ENCODE measurements around the gene DLG2.
"Not testable (repeated sequence)": the region's sequence is repeated elsewhere in the genome, so short reads cannot be mapped to it uniquely, and the experiment has no call there.

DLG2 gene

DNA sequence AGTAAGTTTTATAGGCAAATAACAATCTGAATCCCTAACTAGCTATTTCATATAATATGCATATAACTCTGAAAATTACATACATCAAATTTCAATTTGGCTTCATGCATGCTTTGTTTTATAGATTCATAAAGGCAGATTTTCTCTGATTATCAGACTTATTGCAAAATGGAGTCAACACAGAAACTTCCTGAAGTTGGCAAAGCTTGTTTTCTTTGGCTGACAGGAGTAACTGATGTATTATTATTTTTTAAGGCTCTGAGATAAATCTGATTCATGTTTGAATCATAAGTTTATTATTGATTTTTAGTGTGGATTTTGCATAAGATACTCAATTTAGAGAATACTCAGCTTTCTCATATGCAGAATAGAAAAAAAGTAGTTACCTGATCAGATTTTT, 1984.6 kb downstream of the DLG2 start:
- DNase-seq (ENCODE audit: low read depth in 2 of 2): no peak

DNA sequence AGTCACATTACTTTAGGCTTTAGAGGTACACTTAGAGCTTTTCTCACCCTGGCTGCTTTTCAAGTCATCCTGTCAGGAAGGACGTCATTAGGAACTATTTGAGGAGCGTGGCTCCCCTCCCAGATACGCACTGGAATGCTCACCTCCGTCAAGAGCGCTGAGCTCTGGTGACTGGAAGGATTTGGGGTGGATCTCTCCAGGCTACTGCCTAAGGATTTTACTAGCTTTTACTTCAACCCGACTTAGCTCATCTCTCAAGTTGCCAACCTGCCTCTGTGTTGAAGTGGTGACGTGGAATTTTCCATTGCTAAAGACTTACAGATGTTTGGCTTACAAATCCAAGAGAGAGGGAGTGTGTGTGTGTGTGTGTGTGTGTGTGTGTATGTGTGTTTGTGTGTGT, 1985.6 kb downstream of the DLG2 start:
- no peak for DNase-seq (ENCODE audit: low read depth in 2 of 2)

DNA sequence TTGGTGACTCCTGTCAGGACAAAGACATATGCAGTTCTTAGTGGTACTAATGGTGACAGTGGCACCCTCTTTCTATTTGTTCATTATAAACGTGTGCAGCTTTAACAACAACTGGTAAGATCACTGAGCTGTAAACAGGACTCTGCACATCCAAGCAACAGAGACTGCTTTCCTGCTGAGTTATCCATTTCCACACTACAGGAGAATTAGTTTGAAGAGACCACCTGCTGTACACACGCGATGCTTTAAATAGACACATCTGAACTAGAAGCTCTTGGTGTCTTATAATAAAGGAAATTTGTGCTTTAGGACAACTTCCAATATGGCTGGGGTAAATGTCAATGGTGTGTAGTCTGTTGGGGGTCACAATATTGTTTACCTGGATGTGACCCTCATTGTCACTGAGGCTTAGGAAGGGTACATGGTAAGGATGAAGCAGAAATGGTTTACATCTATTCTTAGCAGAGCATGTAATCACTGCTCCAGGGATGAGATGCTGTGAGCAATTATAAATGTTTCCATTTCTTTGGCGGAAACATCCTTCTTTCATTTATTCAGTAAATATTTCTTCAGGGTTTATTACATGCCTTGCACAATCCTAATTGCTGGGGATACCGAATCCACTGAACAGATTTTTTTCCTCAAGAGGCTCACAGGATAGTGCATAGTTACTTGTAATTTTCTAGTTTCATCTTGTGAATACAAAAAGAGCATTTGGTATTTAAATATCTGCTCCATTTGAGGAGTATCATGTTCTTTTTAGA, 1987.0 kb downstream of the DLG2 start:
- no peak for DNase-seq (ENCODE audit: low read depth in 2 of 2)

DNA sequence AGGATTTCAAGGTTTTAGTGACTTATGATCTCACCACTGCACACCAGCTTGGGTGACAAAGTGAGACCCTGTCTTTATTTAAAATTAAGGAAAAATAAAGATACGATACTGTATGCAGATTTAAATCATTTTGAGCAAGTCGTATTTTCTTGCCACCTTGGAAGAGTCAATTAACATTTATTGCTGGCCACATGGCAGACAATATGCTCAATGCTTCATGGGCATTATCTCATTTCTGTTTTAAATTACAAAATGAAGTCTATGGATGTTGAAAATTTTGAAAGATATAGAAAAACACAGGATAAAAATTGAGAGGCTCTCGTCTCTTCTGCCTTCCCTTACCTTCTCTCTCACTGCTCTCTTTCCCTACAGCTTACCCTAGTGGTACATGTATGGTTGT, 1992.0 kb downstream of the DLG2 start:
- DNase-seq (ENCODE audit: low read depth in 2 of 2): no peak

DNA sequence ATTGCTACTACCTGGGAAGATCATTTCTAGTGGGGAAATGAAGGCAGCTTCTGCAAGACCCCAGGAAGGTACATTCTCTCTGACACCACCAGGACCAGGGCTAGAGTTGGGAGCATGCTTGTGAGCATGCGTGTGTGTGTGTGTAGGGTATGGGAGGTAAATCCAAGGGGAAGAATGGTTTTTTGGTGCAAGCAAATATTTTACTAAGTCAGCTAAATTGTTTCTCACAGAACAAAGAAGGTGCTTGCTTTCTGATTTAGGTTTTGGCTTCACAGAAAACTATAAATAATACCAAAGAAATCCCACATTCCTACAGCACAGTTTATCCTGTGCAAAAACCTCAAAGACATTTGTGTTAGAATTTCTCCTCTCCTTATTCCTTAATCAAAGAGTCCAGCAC, 1996.9 kb downstream of the DLG2 start:
- no peak for DNase-seq (ENCODE audit: low read depth in 2 of 2)

DNA sequence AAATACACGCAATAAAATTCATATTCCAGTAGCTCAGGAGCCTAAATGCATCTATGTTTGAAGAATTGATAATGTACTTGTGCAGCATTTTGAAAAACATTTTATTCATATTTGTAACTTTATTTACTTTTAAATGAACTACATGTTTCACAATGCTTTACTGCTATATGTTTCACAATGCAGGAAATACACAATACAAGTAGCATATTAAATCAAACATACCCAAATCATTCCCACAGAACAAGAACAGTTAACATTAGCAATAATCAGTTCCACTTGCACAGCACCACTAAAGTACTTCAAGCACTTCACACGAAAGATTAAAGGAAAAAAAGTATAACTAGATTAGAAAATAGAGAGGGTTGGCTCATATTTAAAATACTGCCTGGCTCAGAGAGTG, 1997.4 kb downstream of the DLG2 start:
- DNase-seq (ENCODE audit: low read depth in 2 of 2): no peak

DNA sequence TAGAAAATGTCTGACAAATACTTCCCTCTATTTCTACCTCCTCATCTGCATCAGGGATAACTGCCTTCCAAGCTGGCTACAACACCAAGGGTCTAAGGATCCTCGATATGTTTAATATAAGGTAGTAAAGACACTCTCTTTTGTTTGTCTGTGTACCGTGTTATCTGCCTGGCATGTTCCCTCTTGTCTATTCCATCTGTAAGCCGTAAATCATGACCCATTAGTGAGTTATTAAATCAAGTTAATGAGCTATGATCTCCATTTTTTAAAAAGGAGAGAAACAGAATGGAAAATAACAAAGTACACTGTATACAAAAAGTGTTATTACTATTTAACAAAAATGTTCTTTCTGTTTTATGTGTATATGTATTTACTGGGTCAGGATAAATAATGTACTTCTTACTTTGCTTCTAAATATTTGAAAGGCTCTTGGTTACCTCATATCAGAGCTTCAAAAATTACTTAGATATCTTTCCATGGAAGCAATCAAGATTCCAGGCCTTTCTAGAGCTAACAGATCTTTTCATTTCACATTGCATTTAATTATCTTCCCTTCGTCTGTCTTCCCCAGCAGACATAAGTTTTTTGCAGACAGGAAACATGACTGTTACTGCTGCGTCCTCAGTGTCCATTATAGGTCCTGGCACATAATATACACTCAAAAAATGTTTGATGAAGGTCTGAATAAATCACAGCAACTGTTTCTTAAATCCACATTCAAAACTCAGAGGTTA, 1998.4 kb downstream of the DLG2 start:
- DNase-seq (ENCODE audit: low read depth in 2 of 2): no peak

DNA sequence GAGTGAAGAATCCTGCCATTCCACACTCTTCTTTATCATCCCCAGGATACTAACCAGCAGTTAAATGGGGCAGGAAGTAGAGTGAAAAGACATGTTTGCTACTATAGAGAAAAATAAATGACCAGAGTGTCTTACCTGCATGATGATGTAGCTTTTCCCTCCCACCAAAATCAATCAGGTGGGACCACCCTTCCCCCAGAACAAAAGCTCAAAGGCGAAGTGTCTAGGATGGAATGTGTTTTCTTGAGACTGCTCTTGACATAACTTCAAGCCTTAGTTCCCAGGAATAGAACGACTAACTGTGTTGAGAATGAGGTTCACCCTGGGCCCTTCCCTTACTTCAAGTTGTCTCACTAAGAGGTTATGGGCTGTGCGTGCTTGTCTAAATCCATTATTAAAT, 2001.8 kb downstream of the DLG2 start:
- no peak for DNase-seq (ENCODE audit: low read depth in 2 of 2)

DNA sequence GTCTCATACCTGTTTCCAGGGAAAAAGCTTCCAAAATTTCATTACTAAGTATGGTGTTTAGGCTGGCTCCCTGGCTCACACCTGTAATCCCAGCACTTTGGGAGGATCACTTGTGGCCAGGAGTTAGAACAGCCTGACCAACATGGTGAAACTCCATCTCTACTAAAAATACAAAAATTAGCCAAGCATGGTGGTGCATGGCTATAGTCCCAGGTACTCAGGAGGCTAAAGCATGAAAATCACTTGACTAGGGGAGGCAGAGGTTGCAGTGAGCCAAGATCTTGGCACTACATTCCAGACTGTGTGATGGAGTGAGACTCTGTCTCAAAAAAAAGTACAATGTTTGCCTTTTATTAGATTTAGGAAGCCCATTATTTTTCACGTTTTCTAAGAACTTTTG, 2009.5 kb downstream of the DLG2 start:
- no peak for DNase-seq (ENCODE audit: low read depth in 2 of 2)

DNA sequence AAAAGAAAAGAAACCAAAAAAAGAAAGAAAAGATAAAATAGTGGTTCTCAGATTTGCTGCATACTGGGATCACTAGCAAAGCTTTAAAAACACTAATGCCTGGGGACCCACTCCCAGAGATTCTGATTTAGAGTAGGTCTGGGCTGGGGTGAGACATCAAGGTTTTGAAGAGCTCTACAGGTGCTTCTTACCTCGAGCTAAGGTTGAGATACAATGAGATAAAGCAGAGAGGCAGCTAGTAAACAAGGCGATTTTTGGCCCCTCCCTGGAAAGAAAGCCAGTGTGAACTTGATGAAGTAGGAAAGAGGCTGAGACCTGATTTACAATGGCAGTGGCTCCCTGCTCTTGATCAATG, 2013.4 kb downstream of the DLG2 start:
- no peak for DNase-seq (ENCODE audit: low read depth in 2 of 2)

DNA sequence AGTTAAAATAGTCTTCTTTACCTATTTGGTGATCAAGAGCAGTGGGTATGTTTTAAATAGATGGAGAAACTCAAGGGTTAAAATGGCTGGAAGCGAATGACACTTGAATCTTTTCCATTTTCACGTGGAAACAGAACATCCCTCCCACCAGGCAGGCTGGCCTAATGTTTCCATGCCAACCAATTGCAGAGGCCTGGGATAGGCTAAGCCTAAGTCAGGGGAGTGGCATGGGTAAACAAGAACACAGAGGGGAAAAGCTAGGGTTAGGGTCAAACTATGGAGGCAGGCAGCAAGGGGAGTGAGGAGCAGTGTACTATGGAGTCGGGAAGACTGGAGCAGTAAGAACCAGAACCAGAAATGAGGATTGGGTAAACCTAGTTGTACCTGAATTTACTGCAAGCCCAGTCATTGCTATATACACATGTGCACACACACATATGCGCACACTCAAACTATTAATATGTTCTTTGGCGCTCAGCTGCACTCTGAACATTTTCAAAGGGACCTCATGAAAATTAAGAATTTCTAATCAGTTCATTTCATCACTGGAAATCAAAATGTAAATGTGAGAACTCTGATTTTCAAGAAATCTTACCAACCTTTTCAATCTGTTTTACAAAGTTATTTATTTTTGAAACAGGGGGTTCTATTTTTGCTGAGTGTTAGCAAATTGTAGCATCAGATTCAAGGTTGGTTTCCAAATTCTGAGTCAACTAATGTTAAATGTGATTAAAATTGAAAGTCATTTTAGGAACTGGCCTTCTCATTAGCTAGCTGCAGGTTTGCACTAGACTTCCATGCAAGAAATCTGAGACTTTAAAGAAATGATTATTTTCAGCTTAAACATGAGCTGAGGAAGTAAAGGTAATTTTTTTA, 2014.0 kb downstream of the DLG2 start:
- DNase-seq (ENCODE audit: low read depth in 2 of 2): no peak

DNA sequence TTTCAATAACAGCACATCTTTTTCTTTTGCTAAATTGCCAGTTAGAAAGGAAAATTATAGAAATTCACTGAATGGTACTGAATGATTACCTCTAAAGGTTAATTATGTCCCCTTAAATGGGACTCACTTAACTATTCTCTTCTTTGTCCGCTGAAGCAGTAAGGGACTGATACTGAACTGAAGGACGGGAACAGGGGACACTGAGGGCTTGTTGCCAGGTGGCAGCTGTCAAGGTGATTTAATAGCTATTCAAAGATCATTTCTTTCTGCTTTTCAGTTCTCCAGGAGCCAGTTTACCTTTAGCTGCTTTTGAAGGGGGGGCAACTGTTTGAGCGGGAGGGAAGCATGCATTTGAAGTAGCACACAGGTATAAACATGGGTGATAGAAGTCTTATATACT, 2015.5 kb downstream of the DLG2 start:
- no peak for DNase-seq (ENCODE audit: low read depth in 2 of 2)

DNA sequence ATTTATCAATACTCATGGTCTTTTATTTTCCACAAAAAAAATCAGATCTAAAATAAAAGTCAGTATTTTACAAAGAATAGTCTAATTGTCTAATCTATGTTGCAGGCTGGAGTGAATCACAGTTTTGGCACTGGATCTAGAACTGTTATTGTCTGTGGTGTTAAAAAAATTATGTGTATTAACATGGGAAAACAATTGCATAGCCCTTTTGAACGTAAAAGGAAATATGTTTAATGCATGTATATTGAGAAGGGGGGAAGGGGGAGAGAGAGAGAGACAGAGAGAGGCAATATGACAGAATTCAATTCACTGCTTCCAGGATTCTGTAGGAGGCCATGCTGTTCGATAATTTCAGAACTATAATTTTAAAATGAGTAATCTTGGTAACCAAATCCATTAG, 2016.1 kb downstream of the DLG2 start:
- no peak for DNase-seq (ENCODE audit: low read depth in 2 of 2)

DNA sequence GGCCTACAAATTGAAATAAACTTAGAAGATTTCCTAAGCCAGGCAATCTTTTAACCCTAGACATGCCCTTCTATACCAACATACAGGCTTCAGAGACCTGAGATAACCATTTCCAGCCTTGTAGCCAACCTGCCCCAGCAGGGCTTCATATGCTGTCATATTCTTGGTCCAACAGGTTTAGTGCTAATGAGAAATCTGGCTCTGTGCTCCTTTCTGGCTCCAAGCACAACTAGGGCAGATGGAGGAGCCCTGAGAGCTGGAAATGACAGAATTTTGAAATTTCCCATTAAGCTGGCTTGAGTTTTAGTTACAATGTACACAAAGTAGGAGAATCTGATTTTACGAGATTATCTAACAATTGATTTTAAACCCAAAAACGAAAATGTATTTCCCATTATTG, 2018.0 kb downstream of the DLG2 start:
- DNase-seq (ENCODE audit: low read depth in 2 of 2): no peak

DNA sequence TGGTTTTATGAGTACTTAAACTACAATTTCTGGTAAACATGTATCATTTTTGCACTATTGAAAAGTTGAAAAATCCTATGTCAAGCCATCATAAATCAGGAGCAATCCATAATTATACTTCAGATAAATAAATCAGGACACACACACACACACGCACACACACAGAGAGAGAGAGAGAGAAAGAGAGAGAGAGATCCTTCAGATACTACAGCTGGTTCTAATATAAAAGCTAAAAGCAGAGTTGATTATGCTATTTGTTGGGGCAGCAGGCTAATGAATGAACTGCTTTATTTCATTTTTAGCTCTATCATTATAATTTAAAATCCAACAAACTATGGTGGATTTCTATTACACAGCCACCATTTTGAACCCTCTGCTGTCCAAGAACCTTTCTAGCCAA, 2018.6 kb downstream of the DLG2 start:
- no peak for DNase-seq (ENCODE audit: low read depth in 2 of 2)

DNA sequence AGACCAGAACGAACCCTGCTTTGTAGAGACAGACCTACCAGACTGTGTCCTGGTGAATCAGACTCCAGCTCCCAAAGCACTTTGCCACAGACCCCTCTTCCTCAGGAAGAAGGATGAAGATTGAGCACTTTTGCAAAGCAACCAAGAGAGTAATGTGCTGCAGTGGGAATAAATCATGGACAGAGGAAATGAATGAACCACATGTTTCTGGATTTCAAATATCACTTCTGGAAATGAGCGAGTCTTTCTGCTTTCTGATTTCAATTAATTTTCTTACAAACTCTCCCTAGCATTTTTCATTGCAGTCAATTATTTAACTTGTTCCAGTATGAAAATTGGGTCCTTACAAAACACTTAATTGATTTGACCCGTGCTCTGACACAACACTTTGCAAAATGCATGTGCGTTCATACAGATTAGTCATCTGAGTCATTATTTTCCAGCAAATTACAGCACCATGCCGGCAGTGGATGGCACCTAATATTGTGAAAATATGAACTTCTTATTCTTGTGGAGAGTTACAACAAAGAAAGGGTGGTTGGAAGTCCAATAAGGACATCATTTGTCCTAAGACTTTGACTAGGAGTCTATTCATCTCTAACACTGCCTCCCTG, 2025.1 kb downstream of the DLG2 start:
- no peak for DNase-seq (ENCODE audit: low read depth in 2 of 2)

DNA sequence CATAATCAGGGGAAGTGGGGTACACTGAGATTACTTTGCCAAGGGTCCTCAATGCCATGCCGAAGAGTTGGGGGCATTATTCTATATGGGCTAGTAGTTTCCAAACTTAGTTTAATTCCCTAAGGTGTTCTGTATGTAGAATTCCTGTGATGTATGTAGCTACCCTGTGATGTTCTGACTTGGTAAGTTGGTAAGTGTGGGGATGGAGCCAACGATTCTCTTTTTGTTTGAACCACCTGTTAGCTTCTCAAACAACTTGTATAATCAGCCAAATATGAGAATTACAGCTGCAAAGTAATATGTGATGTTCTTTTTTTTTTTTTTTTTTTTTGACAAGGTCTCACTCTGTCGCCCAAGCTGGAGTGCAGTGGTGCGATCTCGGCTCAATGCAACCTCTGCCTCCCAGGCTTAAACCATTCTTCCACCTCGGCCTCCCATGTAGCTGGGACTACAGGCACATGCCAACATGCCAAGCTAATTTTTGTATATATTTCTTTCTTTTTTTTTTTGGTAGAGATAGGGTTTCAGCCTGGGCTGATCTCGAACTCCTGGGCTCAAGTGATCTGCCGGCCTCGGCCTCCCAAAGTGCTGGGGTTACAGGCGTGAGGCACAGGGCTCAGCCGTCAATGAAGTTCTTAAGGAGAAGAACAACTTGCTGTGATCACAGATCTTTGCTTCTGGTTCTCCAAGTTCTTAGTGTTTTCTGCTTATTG, 2025.8 kb downstream of the DLG2 start:
- no peak for DNase-seq (ENCODE audit: low read depth in 2 of 2)

DNA sequence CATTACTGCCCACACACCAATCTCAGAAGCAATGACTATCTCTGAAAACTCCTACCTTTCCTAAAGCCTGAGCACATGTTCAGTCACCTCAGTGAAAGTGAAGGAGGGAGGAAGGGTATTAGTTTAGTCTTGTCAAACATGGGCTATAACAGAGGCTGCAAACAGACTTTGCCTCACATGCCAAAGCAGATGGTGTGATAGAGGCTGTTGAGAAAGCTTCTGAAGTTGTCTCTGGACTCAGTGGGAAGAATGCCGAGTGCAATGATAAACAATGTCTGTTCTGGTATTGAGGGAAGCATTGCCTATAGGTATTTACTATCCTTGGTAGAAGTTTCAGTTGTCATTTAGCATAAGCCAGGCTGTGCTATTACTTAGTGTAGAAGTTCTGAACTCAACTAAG, 2026.5 kb downstream of the DLG2 start:
- no peak for DNase-seq (ENCODE audit: low read depth in 2 of 2)

DNA sequence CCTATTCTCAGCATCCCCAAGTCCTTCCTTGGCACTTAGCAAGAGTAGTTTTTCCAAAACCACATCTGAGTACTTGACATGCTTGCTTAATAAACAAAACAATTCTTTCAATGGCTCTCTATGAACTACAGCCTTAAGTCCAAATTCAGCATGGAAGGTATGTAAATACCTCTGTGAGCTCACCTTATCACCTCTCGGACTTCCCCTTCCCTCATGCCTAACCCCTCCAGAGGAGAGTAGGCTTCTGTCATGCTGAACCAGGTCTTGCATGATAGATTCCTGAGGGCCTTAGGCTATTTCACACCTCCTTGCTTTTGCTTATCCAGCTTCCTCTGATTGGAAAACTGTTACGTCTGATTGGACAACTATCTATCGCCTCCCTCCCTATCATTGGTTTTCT, 2028.1 kb downstream of the DLG2 start:
- DNase-seq (ENCODE audit: low read depth in 2 of 2): no peak

DNA sequence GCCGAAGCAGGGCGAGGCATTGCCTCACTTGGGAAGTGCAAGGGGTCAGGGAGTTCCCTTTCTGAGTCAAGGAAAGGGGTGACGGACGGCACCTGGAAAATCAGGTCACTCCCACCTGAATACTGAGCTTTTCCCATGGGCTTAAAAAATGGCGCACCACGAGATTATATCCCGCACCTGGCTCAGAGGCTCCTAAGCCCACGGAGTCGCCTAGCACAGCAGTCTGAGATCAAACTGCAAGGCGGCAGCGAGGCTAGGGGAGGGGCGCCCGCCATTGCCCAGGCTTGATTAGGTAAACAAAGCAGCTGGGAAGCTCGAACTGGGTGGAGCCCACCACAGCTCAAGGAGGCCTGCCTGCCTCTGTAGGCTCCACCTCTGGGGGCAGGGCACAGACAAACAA, 2039.3 kb downstream of the DLG2 start:
- DNase-seq (ENCODE audit: low read depth in 2 of 2): not testable (repeated sequence)

DNA sequence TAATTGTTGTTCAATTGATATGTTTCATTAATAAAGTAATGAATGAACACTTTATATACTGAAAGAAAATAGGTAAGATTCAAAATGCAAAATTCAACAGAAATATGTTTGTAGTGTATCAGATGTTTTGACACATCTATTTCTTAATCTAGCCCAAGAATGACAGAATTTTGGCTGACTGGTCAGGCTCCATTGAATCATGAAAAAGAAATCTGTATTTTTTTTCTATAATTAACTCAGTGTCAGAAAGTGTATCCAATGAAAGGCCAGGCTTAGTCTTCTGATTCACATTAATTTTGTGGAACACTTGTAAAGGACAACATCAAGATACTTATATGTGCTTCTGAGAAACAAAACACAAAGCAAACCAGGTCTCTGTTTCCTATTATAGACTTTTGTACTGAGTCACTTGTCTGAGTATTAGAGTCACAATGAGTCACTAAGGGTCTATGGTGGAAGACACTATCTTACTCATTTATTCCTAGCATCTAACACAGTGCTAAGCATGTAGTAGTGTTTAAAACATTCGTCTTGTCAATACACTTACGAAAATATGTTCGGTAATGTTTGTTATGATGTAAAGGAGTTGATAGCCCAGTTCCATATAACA, 2043.3 kb downstream of the DLG2 start:
- no peak for DNase-seq (ENCODE audit: low read depth in 2 of 2)
